B cell (primary cell): ENCODE data around the gene PTPN1.

Experiments
- EZH2 ChIP-seq: IDR thresholded peaks from 2 replicates; pipeline ENCODE4 v1.6.1; 2012; ENCODE audit warnings: borderline replicate concordance, low read depth, mild to moderate bottlenecking, moderate library complexity, low read length; ENCODE audit not compliant: insufficient read depth, poor library complexity, severe bottlenecking
- TF ChIP-seq, protein P1 (sequence below): fragments of 200-600 bp; IDR thresholded peaks from one replicate; pipeline ENCODE4 v1.8.0; 2022; ENCODE audit warnings: antibody characterized with exemption, mild to moderate bottlenecking

DNA sequence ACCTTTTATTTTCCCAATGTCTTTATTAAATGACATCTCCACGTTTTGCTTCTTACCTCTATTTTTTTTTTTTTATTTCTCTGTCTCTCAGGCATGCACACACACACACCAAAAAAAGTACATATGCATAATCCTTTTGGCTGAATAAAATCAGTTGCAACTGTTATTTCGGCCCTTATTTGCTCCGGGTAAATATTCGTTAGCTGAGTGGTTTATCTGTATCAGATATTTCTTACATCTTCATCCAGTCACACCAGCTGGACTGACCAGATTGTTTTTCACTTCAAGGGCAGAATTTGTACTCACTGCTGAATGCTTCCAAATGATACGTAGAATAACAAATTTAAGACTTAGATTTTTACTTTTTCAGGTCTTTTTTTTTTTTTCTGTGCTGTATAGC is 45.5 kb downstream of the PTPN1 start:
- TF ChIP-seq, protein P1, sequence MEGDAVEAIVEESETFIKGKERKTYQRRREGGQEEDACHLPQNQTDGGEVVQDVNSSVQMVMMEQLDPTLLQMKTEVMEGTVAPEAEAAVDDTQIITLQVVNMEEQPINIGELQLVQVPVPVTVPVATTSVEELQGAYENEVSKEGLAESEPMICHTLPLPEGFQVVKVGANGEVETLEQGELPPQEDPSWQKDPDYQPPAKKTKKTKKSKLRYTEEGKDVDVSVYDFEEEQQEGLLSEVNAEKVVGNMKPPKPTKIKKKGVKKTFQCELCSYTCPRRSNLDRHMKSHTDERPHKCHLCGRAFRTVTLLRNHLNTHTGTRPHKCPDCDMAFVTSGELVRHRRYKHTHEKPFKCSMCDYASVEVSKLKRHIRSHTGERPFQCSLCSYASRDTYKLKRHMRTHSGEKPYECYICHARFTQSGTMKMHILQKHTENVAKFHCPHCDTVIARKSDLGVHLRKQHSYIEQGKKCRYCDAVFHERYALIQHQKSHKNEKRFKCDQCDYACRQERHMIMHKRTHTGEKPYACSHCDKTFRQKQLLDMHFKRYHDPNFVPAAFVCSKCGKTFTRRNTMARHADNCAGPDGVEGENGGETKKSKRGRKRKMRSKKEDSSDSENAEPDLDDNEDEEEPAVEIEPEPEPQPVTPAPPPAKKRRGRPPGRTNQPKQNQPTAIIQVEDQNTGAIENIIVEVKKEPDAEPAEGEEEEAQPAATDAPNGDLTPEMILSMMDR, result no peak
- no peak for TF ChIP-seq EZH2
